GM12864 (cell line): Measurements from ENCODE around the gene SPATS1.

ENCODE experiments used
- DNase-seq: peaks from one replicate; pipeline ENCODE4 v3.0.0-alpha.2; 2011; ENCODE audit warnings: low read depth
- H3K4me3 ChIP-seq: 2 replicates; pipeline ENCODE4 v1.5.1; 2011; ENCODE audit warnings: mild to moderate bottlenecking, low read depth, low read length, control low read depth
- TF ChIP-seq, protein P1 (sequence below): IDR thresholded peaks from 2 replicates; pipeline ENCODE4 v1.5.1; 2011; ENCODE audit warnings: low read depth, mild to moderate bottlenecking, moderate library complexity, low read length, control low read depth, inconsistent platforms; ENCODE audit errors: missing control alignments

SPATS1 gene

DNA sequence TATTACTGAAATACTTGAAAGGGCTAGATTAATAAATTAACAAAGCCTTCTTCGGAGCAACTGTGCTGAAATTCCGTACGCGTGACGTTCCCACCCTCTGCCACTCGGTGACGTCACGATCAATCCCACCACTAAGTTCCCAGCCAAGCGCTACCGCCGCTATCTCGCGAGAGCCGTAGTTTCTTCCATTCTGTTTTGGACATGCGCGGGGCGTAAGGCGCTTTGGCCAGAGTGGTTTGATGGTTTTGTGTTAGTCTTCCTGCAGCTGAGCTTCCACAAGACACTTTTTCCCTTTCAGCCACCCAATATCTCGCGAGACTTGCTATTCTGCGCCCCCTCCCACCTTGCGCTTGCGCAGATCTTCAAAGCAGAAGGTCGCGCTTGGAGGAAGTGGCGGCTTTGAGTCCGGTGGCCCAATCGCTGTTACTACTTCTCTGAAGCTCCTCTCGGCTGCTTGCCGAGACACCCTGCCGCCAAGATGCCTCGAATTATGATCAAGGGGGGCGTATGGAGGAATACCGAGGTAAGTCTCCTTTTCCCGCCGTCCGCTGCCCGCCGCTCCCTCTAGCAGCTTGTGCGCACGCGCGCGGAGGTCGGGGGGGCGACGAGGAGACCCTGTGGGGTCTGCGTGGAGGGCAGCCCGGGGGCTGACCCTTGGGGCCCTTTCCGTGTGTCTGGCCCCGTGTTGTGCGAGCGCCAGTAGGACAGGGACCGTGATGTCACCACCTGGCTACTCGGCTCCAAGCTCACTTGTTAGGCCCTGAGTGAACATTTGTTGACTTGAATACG lies 45.1 kb downstream of the SPATS1 start, which contains the start of gene CDC5L:
Gene CDC5L, plus strand, starts transcription at position 361 of the 789 bp plus-strand sequence. Its CDS starts 118 bp downstream, at position 479.
- H3K4me3 ChIP-seq: peak within 1 kb of the TSS; percentile 95
- TF ChIP-seq, protein P1, sequence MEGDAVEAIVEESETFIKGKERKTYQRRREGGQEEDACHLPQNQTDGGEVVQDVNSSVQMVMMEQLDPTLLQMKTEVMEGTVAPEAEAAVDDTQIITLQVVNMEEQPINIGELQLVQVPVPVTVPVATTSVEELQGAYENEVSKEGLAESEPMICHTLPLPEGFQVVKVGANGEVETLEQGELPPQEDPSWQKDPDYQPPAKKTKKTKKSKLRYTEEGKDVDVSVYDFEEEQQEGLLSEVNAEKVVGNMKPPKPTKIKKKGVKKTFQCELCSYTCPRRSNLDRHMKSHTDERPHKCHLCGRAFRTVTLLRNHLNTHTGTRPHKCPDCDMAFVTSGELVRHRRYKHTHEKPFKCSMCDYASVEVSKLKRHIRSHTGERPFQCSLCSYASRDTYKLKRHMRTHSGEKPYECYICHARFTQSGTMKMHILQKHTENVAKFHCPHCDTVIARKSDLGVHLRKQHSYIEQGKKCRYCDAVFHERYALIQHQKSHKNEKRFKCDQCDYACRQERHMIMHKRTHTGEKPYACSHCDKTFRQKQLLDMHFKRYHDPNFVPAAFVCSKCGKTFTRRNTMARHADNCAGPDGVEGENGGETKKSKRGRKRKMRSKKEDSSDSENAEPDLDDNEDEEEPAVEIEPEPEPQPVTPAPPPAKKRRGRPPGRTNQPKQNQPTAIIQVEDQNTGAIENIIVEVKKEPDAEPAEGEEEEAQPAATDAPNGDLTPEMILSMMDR: no peak
- DNase-seq: peak; percentile 99

DNA sequence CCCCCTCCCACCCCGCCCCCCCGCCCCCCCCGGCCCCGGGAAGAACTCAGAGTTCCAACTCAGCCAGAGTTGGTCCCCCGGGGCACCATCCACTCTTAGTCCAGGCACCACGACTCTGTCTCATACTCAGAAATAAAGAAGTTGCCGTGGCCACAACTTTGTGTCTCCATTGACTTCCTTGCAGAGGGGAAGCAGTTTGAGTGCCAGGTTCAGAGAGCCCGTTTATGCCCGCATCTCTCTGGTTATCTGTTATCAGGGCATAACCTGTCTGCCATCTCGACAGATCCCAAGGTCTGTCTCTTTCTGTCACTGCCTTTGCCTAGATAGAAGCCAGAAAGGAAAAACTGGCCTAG lies 45.7 kb downstream of the SPATS1 start:
- peak overlapping the region; percentile 95 for H3K4me3 ChIP-seq
- DNase-seq: no peak
- TF ChIP-seq, protein P1: no peak

DNA sequence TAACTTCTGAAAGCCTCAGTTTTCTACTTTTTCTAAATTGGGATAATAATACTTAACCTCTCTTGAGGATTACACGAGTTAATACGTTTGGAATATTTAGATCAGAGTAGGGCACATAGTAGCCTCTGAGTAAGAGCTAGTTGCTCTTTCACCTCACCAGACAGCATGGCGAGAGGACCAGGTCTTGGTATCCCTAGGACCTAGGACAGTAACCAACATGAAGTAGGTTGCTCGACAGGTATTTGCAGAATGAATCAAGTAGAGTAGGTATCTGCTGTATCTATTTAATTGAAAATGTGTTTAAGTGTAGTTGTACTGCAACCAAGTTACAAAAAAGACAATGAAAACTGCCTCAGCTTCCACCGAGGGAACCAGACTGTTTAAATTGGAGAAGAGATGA lies 46.4 kb downstream of the SPATS1 start:
- no peak for DNase-seq
- peak overlapping the region; percentile 95; the same call in 1 of the 2 replicates for H3K4me3 ChIP-seq

DNA sequence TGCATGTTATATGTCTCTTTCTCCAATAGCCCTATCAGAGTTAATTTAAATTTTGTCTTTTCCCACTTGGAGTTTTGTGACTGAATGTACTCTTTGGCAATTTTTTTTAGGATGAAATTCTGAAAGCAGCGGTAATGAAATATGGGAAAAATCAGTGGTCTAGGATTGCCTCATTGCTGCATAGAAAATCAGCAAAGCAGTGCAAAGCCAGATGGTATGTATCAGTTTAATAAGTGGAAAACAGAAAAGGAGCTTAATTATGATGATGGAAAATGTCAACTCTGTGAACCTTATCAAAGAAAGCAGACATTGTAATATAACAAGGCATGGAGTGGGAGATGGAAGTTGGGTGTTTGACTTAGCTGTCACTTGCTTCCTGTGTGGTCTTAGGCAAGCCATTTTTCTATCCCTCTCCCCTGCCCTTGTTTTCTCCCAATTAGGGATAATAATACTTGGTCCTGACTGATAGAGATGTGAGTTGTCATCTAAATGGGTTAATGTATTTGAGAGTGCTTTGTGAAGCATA lies 47.8 kb downstream of the SPATS1 start:
- DNase-seq: no peak
- no peak overlapping the region for H3K4me3 ChIP-seq
- TF ChIP-seq, protein P1: no peak

More for the DNA sequence above, 46.4 kb downstream of the SPATS1 start:
- TF ChIP-seq, protein P1: no peak
